Measurements from ENCODE around the gene LRIG3.

DNA sequence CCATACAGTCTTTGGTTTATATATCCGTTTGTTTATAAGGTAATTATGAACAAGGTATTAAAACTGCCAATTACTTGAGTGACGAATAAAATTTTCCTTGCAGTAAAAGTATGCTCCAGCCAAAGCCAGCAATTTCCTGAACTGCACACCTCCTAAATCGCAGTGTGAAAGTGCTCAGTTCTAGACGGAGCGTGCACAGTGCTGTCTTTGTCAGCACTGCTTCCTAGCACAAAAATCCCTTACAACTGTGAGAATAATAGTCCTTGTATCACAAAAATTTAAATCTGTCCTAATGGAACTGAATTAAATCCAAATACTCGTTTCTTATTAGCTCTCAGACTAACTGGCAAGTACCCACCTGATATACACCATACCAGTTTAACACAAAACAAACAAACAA is 26.3 kb downstream of the LRIG3 start:
- TF ChIP-seq YY1 (IDR thresholded peaks at IDR 0.05; ENCODE audit: low read depth) = no peak
- TF ChIP-seq, protein P1, sequence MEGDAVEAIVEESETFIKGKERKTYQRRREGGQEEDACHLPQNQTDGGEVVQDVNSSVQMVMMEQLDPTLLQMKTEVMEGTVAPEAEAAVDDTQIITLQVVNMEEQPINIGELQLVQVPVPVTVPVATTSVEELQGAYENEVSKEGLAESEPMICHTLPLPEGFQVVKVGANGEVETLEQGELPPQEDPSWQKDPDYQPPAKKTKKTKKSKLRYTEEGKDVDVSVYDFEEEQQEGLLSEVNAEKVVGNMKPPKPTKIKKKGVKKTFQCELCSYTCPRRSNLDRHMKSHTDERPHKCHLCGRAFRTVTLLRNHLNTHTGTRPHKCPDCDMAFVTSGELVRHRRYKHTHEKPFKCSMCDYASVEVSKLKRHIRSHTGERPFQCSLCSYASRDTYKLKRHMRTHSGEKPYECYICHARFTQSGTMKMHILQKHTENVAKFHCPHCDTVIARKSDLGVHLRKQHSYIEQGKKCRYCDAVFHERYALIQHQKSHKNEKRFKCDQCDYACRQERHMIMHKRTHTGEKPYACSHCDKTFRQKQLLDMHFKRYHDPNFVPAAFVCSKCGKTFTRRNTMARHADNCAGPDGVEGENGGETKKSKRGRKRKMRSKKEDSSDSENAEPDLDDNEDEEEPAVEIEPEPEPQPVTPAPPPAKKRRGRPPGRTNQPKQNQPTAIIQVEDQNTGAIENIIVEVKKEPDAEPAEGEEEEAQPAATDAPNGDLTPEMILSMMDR (IDR thresholded peaks at IDR 0.05) = no peak
- TF ChIP-seq RXRA (IDR thresholded peaks at IDR 0.05; ENCODE audit: borderline replicate concordance, low read depth) = no peak
- no peak for TF ChIP-seq NRF1 (IDR thresholded peaks at IDR 0.05; ENCODE audit: low read depth, low read length)
- TF ChIP-seq CHD2 (IDR thresholded peaks at IDR 0.05; ENCODE audit: low read length, partially characterized antibody) = no peak
- TF ChIP-seq, protein P2, sequence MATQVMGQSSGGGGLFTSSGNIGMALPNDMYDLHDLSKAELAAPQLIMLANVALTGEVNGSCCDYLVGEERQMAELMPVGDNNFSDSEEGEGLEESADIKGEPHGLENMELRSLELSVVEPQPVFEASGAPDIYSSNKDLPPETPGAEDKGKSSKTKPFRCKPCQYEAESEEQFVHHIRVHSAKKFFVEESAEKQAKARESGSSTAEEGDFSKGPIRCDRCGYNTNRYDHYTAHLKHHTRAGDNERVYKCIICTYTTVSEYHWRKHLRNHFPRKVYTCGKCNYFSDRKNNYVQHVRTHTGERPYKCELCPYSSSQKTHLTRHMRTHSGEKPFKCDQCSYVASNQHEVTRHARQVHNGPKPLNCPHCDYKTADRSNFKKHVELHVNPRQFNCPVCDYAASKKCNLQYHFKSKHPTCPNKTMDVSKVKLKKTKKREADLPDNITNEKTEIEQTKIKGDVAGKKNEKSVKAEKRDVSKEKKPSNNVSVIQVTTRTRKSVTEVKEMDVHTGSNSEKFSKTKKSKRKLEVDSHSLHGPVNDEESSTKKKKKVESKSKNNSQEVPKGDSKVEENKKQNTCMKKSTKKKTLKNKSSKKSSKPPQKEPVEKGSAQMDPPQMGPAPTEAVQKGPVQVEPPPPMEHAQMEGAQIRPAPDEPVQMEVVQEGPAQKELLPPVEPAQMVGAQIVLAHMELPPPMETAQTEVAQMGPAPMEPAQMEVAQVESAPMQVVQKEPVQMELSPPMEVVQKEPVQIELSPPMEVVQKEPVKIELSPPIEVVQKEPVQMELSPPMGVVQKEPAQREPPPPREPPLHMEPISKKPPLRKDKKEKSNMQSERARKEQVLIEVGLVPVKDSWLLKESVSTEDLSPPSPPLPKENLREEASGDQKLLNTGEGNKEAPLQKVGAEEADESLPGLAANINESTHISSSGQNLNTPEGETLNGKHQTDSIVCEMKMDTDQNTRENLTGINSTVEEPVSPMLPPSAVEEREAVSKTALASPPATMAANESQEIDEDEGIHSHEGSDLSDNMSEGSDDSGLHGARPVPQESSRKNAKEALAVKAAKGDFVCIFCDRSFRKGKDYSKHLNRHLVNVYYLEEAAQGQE (IDR thresholded peaks at IDR 0.05; ENCODE audit: low read depth, low read length) = no peak
- TF ChIP-seq POLR2AphosphoS5 (IDR thresholded peaks at IDR 0.05; ENCODE audit: low read depth, low read length) = no peak

Data from SK-N-SH (cell line).